ENCODE data around the gene SF3A2. TPM values are rescaled to one million over a fixed set of nuclear protein-coding genes. Genes with fewer than 3 reads are reported as not detected.
A peak's percentile ranks its signal among the peaks of the same experiment; 100 is the strongest.

SF3A2 gene
- total and polyA plus RNA-seq, 10 of the 15 experiments (the other 5 are each of a cell fraction or from before 2014, with no cell fraction given) = 0.33 to 143 (median 30.6) TPM

- in situ Hi-C loops (cut with MboI) (no loop called here), intact Hi-C loops (cut with micrococcal nuclease; ENCODE audit: unreplicated experiment) (no loop called here)
- Histone ChIP-seq H3K4me3 (peak overlapping the region; percentile 32; the same call in 1 of the 2 replicates), H2AFZ (ENCODE audit: control insufficient read depth, low read depth, low read length) (peak overlapping the region; percentile 19; the same call in 1 of the 2 replicates), H3K36me3 (ENCODE audit: control insufficient read depth in 2 of 2, insufficient read depth in 2 of 2, low read length in 1 of 2) (peaks cover 0 to 7% of the 10 kb centered on the region in 2 experiments; a peak in 2 of 4 replicates), H3K4me2 (ENCODE audit: control insufficient read depth, insufficient read depth) (peak overlapping the region; percentile 60), H3K79me2 (ENCODE audit: control insufficient read depth, insufficient read depth, low read length) (no peaks in the 10 kb centered on the region), H4K20me1 (ENCODE audit: control insufficient read depth, insufficient read depth) (no peaks in the 10 kb centered on the region), H3K9ac (ENCODE audit: control insufficient read depth, insufficient read depth, low read length) (no peak overlapping the region), H3K27me3 (replicated peaks in 1 of 2; ENCODE audit: control insufficient read depth in 2 of 2, insufficient read depth in 2 of 2, low read length in 1 of 2) (peaks cover 14 to 19% of the 10 kb centered on the region in 2 experiments; a peak in 3 of 4 replicates), H3K4me1 (ENCODE audit: control insufficient read depth, insufficient read depth, low read length) (peaks cover 7% of the 10 kb centered on the region), H3K27ac (ENCODE audit: control insufficient read depth, insufficient read depth) (no peak overlapping the region), H3K9me3 (replicated peaks; ENCODE audit: control insufficient read depth, insufficient read depth, low read length) (no peaks in the 10 kb centered on the region; the same call in 2 of the 3 replicates)
- 10% methylated on average over 55 of the region's 77 CpGs for WGBS (ENCODE audit: insufficient coverage, insufficient replicate concordance, low lambda C conversion rate, missing lambda C conversion rate)
- no TSS peak for BruUV-seq (replicated peaks)
- DNase-seq (ENCODE audit: low read depth, low spot score) (no peak), ATAC-seq (peak; percentile 18), FAIRE-seq (no peak)
- ChIA-PET CTCF (interaction anchor here (0.5 to 1.3 kb wide), 4 partner anchors 14 to 139 kb away, joined by 3 to 5 read pairs (median 4); no protein-coding TSS in a partner anchor), POLR2A (no interaction called here), RAD21 (ENCODE audit: unreplicated experiment) (interaction anchor here (0.6 kb wide), 1 partner anchor 16 kb away, joined by 4 read pairs; no protein-coding TSS in a partner anchor), SMC1A (ENCODE audit: uncharacterized antibody, unreplicated experiment) (no interaction called here)
- TF ChIP-seq PKNOX1 (IDR thresholded peaks at IDR 0.05) = peak; percentile 42; the same call in 1 of the 2 replicates
- peak; percentile 42; the same call in 1 of the 2 replicates for TF ChIP-seq SMC3 (IDR thresholded peaks at IDR 0.05; ENCODE audit: borderline replicate concordance, low read length)
- peak; percentile 24 to 45 (median 41) for TF ChIP-seq CTCF (IDR thresholded peaks at IDR 0.05 in 2 of 3, conservative IDR thresholded peaks at IDR 0.05 in 1 of 3; ENCODE audit: control insufficient read depth in 2 of 3, extremely low read depth in 1 of 3, insufficient read depth in 1 of 3, low read depth in 3 of 3, low read length in 3 of 3)
- TF ChIP-seq RAD21 (IDR thresholded peaks at IDR 0.05; ENCODE audit: insufficient read depth, low read depth, low read length) = peak; percentile 58
- TF ChIP-seq EGR1 (IDR thresholded peaks at IDR 0.05; ENCODE audit: borderline replicate concordance in 1 of 2, low read depth in 2 of 2, low read length in 2 of 2) = 0 out of 3 replicates have a peak, but pooled peaks of 1 of the 2 experiments have one; percentile 28
- TF ChIP-seq EED (IDR thresholded peaks at IDR 0.05; ENCODE audit: low read depth) = 0 out of 2 replicates have a peak, but pooled peaks have one; percentile 6
- peak; percentile 96 for TF ChIP-seq HDAC6 (IDR thresholded peaks at IDR 0.05; ENCODE audit: unreplicated experiment)
- no peak for TF ChIP-seq CBX3 (IDR thresholded peaks at IDR 0.05; ENCODE audit: borderline replicate concordance, low read depth)
- no peak for TF ChIP-seq RUNX3 (IDR thresholded peaks at IDR 0.05; ENCODE audit: low read length)
- TF ChIP-seq YBX1 (IDR thresholded peaks at IDR 0.05) = no peak
Measured at GRCh38 chr19:2253106-2254063, 16.8 kb downstream of the SF3A2 start.
